Heart left ventricle (tissue), 16 donors: Measurements from ENCODE around the gene CFL1. TPM values are rescaled to one million over a fixed set of nuclear protein-coding genes. Genes with fewer than 3 reads are reported as not detected.
"Not testable (repeated sequence)": the region's sequence is repeated elsewhere in the genome, so short reads cannot be mapped to it uniquely, and the experiment has no call there.

ENCODE experiments used
- ATAC-seq, 4 donors: fragments of 200-7000 bp; cut with Tn5 transposase; one replicate each; pipeline ENCODE4 v1.9.1; 2020 to 2022; ENCODE audit warnings: moderate library complexity in 4 of 4, mild to moderate bottlenecking in 3 of 4, moderate number of reproducible peaks in 1 of 4
- DNase-seq, 5 donors: peaks; one replicate each; pipeline ENCODE4 v3.0.0-alpha.2; 2020
- H3K27ac ChIP-seq, 12 donors: fragments of 200-600 bp; sonication (generic) in 4 of 12; one replicate each; pipeline versions ENCODE4 v1.5.0 to v1.8.0; 2016 to 2022; ENCODE audit warnings: mild to moderate bottlenecking in 2 of 12
- H3K27me3 ChIP-seq, 9 donors: fragments of 200-600 bp; sonication (generic) in 2 of 9; one replicate each; pipeline versions ENCODE4 v1.5.1 to v1.8.0; 2016 to 2022; ENCODE audit warnings: mild to moderate bottlenecking in 3 of 9
- H3K36me3 ChIP-seq, 9 donors: fragments of 200-600 bp; sonication (generic) in 2 of 9; one replicate each; pipeline versions ENCODE4 v1.5.0 to v1.8.0; 2018 to 2022; ENCODE audit warnings: mild to moderate bottlenecking in 2 of 9
- H3K4me1 ChIP-seq, 12 donors: fragments of 200-600 bp; sonication (generic) in 4 of 12; one replicate each; pipeline versions ENCODE4 v1.5.0 to v1.8.0; 2016 to 2022; ENCODE audit warnings: mild to moderate bottlenecking in 3 of 12
- H3K4me3 ChIP-seq, 12 donors: fragments of 200-600 bp; sonication (generic) in 4 of 12; one replicate each; pipeline versions ENCODE4 v1.5.0 to v1.8.0; 2017 to 2022; ENCODE audit warnings: mild to moderate bottlenecking in 9 of 12, moderate library complexity in 4 of 12
- H3K9me3 ChIP-seq, 12 donors: fragments of 200-600 bp; sonication (generic) in 4 of 12; one replicate each; pipeline versions ENCODE4 v1.5.0 to v1.8.0; 2016 to 2022; ENCODE audit warnings: mild to moderate bottlenecking in 1 of 12
- CTCF ChIP-seq, 12 donors: fragments of 200-600 bp; sonication (generic) in 4 of 12; IDR thresholded peaks; one replicate each; pipeline versions ENCODE4 v1.5.0 to v1.8.0; 2018 to 2022; ENCODE audit warnings: antibody characterized with exemption in 12 of 12, mild to moderate bottlenecking in 5 of 12
- POLR2A ChIP-seq, 2 donors: fragments of 450-650 bp; IDR thresholded peaks; one replicate each; pipeline ENCODE4 v1.6.1; 2017; ENCODE audit warnings: antibody characterized with exemption in 2 of 2, mild to moderate bottlenecking in 2 of 2, moderate library complexity in 2 of 2
- WGBS, 4 donors: extraction: QIAGEN DNeasy Blood & Tissue Kit in 2 of 4; methylation state at CpG; one replicate each; pipeline versions ENCODE4 v1.1.5 to v1.1.7; 2013 to 2018; 5-methylcytosine and 5-hydroxymethylcytosine counted together
- intact Hi-C, 10 donors: fragments of 100-400 bp; cut with DNase I; formaldehyde crosslinking; loops; one replicate each; pipeline versions ENCODE4 v1.11.1 to v1.14.2; 2022
- polyA plus RNA-seq, 2 donors: library from polyadenylated mRNA; stranded (reverse); fragments of 200-250 nt; gene quantifications; one replicate each; pipeline ENCODE4 v1.2.3, GENCODE V29; 2013
- total RNA-seq, 9 donors: library from RNA; depleted of rRNA in 2 of 9; stranded (reverse); fragments of >200 nt in 2 of 9; fragmentation: NEBNext Ultra II Directional in 3 of 9; extraction: Animal tissue kit (Norgen Biotek cat#: 25700) in 3 of 9; gene quantifications; one replicate each; pipeline versions ENCODE4 v1.1.0 to v1.2.4, GENCODE V29; 2016 to 2023
- donor health status: ischemic (EF 13 %, LVEDD 7.1; RV severe dilation, severe dysfunction).
- donor health status: healthy with polysubstance abuse.
- donor health status: DM: no; HTN: yes; CAD: no.
- donor health status: DM: no; HTN: no; CAD: no.
- donor health status: ischemic (EF 25% LVEDD 6.9; RV normal size, moderate dysfunction).
- donor health status: ischemic (EF 25% LVEDD 5.7; RV mildly dilated, moderate dysfunction).
- donor health status: healthy.
- donor health status: DM: yes; HTN: yes; CAD: no.
- donor health status: ischemic (EF 35%, LVEDD 5.7; RV mildly dilated, moderate dysfunction).
- donor health status: nonischemic (EF 11% LVEDD 7.7; RV severe dilation, severe dysfunction).
- donor health status: DM: yes; HTN: yes; CAD: no.
- donor health status: PGD.
- donor health status: ischemic (EF 29% LVEDD 5.4; RV normal size, mild dysfunction).
- donor health status: nonischemic (EF 23%, LVEDD 6.1; RV moderate dilation, normal function).

CFL1 gene
- total and polyA plus RNA-seq, 11 donors = 289 to 973 (median 424) TPM

GRCh38 chr11:65833297-65834030 lies 24.5 kb downstream of the CFL1 start, which contains the start of gene SNX32:
TSS of gene SNX32 (plus strand) at chr11:65833963. CDS start at chr11:65834066, 103 bp downstream.
- ATAC-seq (peak; percentile 100), DNase-seq (peak; percentile 95 to 97 (median 96))
- H3K27ac ChIP-seq = peak within 1 kb of the TSS in 5 of 12 donors; percentile 19 to 56 (median 44)
- no peaks in the 10 kb centered on the region for H3K27me3 ChIP-seq
- intact Hi-C loops = no loop called here
- no peaks in the 10 kb centered on the region for H3K36me3 ChIP-seq
- no peak for TF ChIP-seq POLR2A (IDR thresholded peaks at IDR 0.05)
- H3K4me3 ChIP-seq = peak within 1 kb of the TSS; percentile 19 to 72 (median 62)
- 0 to 3% (median 1%) methylated on average over 40 to 63 of the region's 63 CpGs for WGBS, 4 donors
- H3K4me1 ChIP-seq = peaks cover 0 to 15% (median 7%) of the 10 kb centered on the region in 12 donors
- H3K9me3 ChIP-seq = no peaks in the 10 kb centered on the region

GRCh38 chr11:65832231-65832630 lies 25.7 kb downstream of the CFL1 start:
- H3K4me1 ChIP-seq = peaks cover 0 to 15% (median 7%) of the 10 kb centered on the region in 12 donors
- ATAC-seq, H3K4me3 ChIP-seq, H3K9me3 ChIP-seq, intact Hi-C loops, DNase-seq, H3K36me3 ChIP-seq, H3K27me3 ChIP-seq, H3K27ac ChIP-seq: not testable (repeated sequence)

DNA sequence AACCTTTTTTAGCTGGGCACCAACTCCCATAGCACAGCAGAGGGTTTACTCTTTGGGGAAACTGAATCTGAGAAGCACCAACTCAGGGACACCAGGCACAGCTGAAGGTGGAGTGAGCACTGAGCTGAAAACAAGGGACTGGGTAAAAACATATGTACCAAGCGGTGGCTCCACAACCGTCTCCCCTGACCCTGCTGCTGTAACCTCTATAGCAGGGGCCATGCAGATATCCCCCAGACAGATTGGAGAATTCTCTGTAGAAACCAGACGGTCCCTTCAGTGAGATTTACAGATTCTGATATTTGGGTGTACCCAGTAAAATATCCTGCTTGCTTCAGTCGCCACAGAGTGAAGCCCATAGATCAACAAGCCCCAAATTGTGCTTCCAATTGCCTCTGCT lies 28.5 kb downstream of the CFL1 start:
- ATAC-seq = no peak
- Histone ChIP-seq H3K27me3 (no peaks in the 10 kb centered on the region), H3K27ac (no peak overlapping the region), H3K4me1 (peaks cover 0 to 15% (median 7%) of the 10 kb centered on the region in 12 donors), H3K9me3 (no peaks in the 10 kb centered on the region), H3K36me3 (no peaks in the 10 kb centered on the region), H3K4me3 (no peak overlapping the region)
- no peak for DNase-seq
- intact Hi-C loops = no loop called here
- 48 to 63% (median 55%) methylated on average over 4 of the region's 4 CpGs for WGBS, 4 donors
- TF ChIP-seq POLR2A (IDR thresholded peaks at IDR 0.05) = no peak

DNA sequence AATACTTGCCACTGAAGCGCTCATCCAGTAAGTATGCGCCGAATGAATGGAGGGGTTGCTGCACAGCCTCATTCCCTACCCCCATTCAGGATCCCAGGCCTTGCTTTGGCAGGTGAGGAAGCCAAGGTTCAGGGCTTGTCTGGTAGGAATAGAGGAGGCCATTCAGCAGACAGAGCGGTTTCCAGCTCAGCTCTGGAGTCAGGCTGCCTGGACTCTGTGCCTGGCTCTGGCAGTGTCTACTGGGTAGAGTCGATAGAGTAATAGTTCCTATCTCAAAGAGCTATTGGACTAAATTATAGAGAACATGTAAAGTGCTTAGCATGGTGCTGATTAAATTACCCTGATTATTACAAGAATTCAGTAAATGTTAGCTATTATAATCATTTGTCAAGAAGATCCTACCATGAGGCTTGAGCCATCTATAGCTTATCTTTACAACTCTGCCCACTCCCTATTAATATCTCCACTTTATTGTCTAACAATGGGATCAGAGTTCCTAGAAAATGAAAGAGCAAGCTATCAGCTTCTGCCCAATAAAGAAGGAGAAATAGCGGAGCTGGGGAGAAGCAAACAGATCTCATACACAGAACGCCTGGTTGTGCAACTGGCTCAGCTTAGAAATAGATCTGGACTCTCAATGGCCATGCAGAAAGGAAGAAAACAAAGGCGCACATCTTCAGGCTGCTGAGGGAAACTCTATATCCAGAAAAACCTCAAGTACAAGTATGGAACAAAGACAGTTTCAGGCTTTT lies 30.8 kb downstream of the CFL1 start:
- no peak for ATAC-seq
- intact Hi-C loops = no loop called here
- WGBS, 4 donors = 87 to 90% (median 89%) methylated on average over 8 of the region's 8 CpGs
- Histone ChIP-seq H3K36me3 (no peaks in the 10 kb centered on the region), H3K27ac (no peak overlapping the region), H3K27me3 (no peaks in the 10 kb centered on the region), H3K4me1 (no peaks in the 10 kb centered on the region), H3K9me3 (no peaks in the 10 kb centered on the region), H3K4me3 (no peak overlapping the region)
- DNase-seq = no peak
- no peak for TF ChIP-seq POLR2A (IDR thresholded peaks at IDR 0.05)
- TF ChIP-seq CTCF (IDR thresholded peaks at IDR 0.05) = no peak

DNA sequence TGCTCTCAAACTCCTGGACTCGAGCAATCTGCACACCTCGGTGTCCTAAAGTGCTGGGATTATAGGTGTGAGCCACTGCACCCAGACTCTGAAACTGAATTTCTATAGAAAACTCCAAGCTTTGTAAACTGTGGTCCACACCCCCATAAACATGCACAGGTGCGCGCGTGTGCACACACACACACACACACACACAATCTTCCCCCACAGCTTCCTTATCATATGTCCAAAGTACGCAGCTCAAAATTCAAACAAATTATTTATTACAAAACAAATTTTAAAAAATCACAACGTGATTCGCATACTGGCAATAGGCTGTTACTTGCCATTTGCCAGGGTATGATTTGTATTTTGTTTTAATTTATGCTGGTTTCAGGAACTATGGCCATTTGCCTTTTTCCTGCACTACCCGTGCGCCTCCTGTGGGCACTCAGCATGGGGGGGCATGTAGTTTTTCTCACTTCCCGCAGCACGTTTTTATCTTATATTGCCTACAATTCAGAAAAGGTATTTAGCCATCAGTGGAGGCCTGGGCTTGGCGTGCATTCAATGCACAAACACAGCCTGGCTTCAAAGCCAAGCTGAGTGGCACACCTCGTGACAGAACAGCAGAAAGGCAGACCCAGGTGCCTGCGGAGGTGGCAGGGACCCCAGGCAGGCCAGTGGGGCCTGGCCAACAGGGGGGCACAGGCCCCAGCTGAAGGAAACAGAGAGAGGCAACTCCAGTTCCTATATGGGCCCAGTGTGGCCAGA lies 35.0 kb downstream of the CFL1 start:
- 76 to 86% (median 85%) methylated on average over 15 of the region's 15 CpGs for WGBS, 4 donors
- peaks cover 0 to 3% (median 0%) of the 10 kb centered on the region in 12 donors for H3K4me1 ChIP-seq
- intact Hi-C loops = loop anchor here in 1 of 10 donors (5.0 kb wide), 1 partner anchor 121 kb away; no protein-coding TSS in a partner anchor
- H3K9me3 ChIP-seq = no peaks in the 10 kb centered on the region
- H3K27ac ChIP-seq = no peak overlapping the region
- TF ChIP-seq POLR2A (IDR thresholded peaks at IDR 0.05) (no peak), CTCF (IDR thresholded peaks at IDR 0.05) (no peak)
- H3K27me3 ChIP-seq = no peaks in the 10 kb centered on the region
- H3K36me3 ChIP-seq = no peaks in the 10 kb centered on the region
- H3K4me3 ChIP-seq = no peak overlapping the region
- ATAC-seq = no peak
- no peak for DNase-seq
